Stimulated activated CD8-positive, alpha-beta memory T cell treated with anti-CD3 and anti-CD28 coated beads, Interleukin-2, amount 100 ng/mL, for 1 hour (primary cell): ENCODE measurements around the gene PDLIM1.

ENCODE experiments used
- DNase-seq, 2 donors: peaks; one replicate each; pipeline ENCODE4 v3.0.0-alpha.2; 2020; ENCODE audit warnings: low read depth in 2 of 2

PDLIM1 gene

DNA sequence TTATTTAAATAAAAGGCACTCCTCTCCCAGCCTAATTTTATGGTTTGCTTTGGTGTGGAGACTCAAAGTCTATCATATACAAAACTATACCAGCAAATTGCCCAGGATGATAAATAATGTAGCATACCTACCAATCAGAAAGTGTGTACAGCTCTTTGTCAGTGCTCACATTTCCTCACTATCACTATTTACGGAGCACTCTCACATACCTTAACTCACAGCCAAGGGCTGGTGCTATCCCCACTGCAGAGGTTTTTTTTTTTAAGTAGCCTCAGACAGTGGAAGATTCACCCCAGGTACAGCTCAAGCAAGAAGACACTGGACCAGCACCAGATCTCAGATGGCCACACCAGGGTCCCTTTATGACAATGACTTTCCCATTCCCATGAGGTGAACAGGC, 2.5 kb downstream of the PDLIM1 start:
- no peak for DNase-seq

DNA sequence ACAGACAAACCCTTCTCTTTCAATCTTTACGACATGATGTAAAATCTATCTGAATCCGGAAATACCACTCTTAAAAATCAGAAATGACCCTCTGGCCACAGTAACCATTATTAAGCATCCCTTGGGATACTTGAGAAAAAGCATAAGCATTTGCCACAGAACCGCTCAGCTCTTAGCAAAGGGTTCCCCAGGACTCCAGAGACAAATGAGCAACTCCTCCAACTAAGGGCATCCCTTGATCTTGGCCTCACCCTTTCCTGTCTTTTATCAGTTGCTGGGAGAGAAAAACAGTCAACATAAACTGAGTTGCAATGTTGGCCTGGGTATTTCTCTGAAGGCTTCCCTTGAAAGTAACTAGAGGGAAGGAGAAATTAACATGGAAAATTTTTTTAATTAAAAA, 3.5 kb downstream of the PDLIM1 start:
- DNase-seq = no peak

DNA sequence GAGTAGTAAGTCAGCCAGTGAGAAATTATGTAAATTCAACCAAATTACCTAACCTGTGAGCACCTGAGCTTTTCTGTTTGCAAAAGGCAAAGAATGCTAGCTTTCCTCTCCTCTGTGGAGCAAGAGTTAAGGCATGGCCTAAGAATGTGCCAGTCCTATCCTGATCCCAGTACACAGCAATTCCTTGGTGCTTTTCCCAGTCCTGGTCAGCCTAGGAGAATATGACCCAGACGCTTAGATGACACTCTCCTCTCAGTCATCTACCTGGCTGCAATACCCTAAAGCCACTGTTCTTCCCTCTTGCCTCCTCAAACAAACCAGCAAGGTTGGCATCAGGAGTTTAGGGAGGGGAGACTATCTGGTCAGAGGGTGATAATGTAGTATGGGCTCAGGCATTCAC, 4.1 kb downstream of the PDLIM1 start:
- no peak for DNase-seq

DNA sequence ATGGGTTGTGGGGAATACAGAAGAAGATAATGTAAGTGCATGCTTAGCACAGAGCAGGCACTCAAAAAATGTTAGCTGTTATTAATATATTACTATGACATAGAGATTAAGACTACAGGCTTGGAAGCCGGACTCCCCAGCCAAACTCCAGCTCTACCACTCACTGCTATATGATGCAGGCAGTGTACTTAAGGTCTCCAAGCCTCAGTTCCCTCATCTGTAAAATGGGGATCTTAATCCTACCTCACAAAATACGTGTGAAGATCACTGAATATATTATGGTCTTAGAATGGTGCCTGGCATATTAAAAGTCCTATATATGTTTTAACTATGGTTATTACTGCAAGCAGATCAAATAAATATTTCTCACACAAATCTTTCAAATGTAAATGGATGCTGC, 5.2 kb downstream of the PDLIM1 start:
- no peak for DNase-seq

DNA sequence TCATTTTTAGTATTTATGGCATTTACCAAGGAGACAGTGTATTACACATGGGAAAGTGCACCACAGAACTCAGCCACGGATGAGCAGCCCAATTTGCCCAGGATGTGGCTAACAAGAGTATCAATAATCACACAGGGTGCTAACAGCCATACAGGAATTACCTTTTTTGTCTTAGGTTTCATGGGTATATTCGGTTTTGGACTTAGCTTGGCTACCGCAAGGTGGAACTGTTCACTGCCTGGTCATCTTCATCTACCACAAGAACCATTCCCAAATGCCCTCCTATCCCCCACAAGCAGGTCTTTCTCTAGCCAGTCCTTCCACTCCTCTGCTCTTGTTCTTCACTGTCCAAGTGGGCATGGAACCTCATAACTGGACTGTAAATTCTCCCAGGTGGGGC, 6.0 kb downstream of the PDLIM1 start:
- no peak for DNase-seq

DNA sequence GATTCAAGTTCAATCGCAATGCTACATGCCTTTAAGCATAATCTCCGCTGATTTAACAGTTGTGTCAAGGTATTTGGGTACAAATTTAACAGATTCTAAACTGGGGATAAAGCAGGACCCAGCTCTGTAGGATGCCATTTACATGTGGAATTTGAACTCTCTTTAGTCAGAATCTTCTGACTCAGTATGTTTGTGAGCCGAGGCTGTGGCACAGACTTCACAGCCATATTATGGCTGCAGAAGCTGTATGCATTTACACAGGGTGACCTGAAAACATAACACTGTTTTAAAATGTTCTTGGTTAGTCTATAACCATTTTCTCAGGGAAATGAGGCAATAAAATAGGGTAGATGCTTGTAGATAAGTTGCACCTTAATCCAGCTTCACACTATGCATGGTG, 8.7 kb downstream of the PDLIM1 start:
- no peak for DNase-seq

DNA sequence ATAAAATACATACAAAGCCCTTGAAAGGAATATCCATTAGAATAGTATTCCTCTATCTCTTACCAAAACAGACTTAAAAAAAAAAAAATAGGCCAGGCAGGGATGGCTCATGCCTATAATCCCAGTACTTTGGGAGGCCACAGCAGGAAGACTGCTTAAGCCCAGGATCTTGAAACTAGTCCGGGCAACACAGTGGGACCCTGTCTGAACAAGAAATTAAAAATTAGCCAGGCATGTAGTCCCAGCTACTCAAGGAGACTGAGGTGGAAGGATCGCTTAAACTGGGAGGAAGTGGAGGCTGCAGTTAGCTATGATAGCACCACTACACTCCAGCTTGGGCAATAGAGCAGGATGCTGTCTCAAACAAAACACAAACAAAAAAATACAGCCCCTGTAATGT, 9.6 kb downstream of the PDLIM1 start:
- no peak for DNase-seq

DNA sequence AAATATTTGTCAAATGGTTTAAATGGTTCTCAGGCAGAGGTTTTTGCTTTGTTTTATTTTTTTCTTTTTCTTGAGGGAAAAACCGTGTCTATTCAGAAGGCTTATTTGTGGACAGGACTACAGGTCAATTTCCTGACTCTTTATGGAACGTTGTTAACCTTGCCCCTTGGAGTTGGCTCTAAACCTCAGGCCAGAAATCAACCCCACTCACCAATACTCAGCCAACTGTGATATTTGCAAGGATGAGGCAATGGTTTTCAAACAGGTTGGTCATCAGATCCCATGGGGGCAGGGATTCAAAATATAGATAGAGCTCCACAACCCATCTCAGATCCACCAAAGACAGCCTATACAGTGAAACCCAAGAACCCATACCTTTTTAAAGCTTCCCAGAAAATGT, 10.2 kb downstream of the PDLIM1 start:
- no peak for DNase-seq

DNA sequence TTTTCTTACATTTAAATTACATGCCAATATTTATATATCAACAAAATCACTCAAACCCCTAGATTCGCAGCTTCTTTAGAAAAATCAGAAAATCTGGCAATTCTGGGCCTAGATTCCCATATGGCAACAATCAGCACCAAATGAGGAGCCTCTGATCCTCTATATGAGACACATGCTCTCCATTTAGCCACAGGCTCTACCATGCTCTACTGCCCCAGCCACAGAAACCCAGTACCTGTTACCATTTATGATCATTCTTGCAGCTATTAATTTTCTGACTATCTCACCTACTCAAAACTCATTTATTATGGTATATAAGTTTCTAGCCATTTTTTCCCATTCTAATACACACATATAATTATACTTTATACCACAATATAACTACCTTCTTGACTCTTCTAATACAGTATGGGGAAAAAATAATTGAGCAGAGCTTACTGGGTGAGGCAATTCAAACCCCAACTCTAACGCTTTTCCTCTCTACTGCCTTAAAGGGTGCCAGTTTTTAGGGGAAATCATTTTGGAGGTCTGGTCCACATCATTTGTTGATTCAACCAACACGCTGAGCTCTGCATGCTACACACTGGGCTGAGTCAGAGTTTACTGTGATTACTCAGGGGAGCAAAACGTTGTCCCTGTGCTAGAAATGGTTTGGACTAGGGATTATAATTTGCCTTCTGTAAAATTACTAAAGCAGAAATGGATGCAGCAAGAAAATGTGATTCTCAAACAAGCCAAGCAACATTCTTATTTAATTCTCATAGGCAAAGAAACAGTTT, 11.6 kb downstream of the PDLIM1 start:
- no peak for DNase-seq

DNA sequence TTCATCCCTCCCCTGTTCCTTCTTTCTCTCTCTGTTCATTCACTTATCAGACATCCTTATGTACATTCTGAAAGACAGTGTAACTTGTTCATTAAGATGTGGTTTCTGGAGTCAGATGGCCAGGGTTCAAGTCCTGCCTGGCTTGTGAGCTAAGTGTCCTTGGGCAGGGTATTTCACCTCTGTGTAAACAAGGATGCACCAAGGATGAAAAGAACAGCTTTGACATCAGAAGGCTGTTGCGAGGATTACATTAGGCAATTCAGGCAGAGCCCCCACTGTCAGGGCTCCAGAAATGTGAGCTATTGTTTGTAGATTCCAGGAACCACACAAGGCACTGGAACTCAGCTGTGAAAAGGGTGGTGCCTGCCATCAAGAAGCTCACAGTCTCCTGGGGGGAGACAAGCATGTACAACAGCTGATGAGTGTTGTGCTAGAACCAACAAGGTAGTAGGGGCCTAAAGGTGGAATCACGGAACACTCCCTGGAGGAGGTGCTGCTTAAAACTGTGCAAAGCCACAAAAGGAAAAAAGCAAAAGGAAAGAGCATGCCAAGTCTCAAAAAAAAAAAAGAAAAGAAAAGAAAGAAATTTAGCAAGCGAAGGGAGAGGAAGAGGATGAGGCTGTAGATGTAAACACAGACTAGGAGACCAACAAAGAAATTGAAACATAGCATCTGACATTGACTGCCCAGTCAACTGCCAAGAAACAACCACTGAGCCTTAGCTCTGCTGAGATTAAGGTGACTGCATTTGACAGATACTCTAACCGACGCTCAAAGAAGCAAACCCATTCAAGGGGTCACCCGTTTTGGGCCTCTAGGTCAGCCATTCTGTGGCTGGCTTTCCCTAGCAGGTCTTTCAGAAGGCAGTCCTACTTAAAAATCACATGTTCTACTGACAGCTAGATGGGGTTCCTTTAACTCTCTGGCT, 12.5 kb downstream of the PDLIM1 start:
- DNase-seq = no peak

DNA sequence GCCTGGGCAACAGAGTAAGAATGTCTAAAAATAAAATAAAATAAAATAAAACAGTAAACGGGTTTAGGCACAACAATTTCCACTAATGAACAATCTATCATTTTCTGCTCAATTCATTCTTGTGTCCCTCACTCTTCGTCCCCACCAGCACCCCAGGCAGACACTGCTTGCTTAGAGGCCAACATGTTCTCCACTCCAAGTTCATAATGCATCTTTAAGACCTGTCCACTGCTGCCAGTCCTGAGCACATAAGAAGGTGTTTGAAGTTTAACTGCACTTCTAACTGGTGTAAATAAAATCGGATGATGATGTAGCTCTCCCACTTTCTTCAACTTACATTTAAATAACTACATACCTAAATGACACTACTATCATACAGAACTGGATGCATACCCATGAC, 13.2 kb downstream of the PDLIM1 start:
- DNase-seq = no peak

DNA sequence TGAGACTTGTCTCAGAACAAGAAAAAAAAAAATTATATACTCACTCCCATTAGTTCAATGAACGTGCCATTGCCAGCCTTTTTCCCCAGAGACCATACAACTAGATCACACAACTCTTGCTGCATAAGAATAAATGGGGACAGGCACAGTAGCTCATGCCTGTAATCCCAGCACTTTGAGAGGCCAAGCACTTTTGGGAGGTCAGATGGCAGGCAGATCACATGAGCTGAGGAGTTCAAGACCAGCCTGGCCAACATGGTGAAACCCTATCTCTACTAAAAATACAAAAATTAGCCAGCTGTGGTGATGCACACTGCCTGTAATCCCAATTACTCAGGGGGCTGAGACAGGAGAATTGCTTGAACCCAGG, 13.6 kb downstream of the PDLIM1 start:
- DNase-seq = no peak

DNA sequence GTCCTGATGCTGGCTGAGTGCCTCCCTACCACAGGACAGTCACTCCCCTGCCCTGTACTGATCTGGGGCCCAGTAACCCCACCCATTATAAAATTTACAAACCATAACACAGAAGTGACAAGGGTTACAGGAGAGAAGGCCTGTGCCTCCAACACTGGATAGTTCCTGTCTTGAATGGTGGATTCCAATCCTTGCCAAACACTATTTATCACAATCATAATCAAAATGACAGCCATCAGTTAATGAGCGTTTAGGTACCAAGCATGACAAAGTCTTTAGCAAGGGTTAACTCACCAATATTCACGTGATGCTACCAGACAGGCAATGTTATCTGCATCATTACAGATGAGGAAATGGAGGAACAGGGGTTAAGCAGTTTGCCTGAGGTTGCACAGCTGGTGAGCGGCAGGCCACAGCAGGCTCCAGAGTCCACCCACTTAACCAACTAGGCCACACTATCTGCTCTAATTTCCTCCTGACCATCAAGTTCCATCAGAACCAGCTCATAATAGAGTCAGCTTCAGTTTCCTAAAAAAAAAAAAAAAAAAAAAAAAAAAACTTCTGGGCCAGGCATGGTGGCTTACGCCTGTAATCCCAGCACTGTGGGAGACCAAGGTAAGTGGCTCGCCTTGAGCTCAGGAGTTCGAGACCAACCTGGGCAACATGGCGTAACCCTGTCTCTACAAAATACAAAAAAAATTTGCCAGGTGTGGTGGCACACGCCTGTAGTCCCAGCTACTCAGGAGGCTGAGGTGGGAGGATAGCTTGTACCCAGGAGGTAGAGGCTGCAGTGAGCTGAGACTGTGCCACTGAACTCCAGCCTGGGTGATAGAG, 14.2 kb downstream of the PDLIM1 start:
- no peak for DNase-seq

DNA sequence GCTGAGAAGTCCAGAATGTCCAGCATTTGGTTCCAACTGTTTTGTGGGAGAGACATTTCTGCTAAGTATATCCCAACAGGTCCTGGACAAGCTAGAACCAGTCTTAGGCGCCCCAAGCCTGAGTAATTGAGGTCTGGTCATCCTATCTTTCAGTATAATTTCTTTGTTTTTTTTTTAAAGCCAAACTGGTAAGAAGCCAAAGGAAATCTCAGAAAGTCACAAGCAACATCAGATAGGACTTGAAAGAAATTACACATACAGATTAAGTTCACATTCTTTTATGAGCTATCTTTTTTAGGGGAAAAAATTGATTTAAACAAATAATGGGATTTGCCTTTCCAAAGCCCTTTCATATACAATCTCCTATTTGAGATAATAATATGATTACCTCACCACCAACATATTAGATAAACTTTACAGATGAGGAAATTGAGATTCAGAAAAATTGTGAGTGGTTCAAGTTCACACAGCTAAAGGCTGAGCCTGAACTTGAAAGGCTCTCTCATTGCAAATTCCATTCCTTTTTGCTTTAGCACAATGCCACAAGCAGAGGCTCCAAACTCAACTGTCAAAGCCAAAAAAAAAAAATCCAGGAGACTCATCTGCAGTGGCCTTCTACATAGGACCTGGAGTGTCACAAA, 15.0 kb downstream of the PDLIM1 start:
- DNase-seq = no peak

DNA sequence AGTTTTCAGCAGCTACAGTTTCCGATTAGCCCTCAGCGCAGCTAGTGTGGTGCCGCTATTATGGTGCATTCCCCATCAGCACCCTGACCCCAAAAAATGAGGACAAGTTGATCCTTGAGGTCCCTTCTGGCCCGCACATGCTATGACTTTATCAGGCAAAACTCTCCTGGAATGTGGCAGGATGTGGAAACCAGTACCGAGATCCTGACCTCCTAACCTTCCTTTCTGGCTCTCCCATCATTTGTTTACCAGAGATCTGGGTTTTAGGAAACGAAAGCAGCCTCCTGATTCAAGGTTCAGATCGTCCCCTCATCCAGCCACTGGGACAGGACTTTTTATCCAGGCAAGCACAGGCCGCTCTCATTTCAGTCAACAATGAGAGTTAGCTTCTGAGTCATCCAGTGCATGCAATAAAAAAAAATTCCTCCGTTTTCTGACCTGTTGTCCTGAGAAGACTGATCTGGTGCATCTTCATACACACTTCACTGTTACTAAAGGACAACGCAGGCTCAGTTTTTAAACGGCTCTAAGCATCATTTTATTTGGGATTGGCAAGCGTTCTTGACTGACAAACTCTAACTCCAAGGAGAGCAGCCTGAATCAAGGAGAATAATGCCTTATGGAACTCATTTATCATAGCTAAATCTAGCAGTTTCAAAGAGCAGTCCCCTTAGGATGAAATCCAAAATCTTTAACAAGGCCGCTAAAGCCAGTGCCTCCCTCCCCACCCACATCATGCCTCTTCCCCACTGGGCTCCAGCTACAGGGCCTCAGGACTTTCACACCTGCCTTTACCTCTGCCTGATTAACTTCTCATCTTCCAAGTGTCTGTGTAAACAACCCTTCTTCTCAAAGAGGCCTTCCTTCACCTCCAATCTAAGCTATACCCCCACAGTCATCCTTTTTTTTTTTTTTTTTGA, 17.1 kb downstream of the PDLIM1 start:
- no peak for DNase-seq

DNA sequence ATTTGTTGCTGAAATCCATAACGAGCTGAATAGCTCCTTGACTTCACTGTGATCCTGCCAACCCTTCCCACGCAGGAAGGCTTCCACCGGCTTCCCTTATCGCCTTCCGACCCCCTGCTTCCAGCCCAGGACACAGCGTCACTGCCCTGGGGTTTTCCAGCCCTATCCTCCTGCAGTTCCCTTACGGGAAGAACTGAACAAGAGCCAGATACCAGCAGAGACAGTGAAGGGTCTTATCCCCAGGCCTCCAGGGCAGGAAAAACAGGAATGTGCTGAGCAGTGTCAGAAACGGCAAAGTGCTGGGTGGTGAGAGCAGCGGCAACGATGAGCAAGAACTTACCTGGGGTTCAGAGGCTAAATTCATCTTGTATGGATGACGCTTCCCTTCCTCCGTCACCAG, 22.4 kb downstream of the PDLIM1 start:
- DNase-seq = no peak

DNA sequence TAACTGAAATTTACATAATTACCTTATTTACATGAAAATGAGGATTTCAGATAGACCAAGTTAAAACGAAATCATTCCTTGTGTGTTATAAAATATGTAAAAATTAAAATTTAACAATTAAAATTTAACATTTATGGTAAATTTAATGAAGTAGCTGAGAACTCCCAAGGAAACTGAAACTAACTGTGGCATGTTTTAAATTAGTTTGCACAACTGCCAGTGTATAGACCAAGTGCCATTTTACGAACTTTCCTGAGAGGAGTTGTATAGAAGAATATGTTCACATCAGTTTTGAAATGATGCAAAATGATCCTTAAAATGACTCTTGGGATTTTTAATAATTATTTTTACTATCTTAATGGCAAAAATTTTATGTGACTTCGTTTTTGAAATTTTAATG, 23.6 kb downstream of the PDLIM1 start:
- no peak for DNase-seq

DNA sequence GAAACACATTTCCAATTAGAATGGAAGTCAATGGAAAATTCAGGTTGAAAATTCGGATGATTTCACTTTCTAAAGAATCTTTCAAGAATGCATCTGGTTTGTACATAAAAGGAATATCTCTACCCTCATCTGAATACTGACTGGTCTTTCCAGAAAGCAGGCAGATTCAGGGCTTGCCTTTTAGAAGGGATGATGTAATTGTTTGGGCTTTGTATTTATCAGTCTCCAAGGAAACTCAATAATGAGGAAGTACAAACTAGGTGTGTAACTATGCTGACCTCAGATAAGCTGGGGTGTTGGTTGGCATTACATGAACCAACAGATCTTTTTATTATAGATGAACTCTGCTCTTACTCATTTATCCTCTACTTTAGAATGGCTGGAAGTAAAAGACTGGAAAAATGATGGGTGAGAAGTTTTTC, 24.1 kb downstream of the PDLIM1 start:
- DNase-seq = no peak

DNA sequence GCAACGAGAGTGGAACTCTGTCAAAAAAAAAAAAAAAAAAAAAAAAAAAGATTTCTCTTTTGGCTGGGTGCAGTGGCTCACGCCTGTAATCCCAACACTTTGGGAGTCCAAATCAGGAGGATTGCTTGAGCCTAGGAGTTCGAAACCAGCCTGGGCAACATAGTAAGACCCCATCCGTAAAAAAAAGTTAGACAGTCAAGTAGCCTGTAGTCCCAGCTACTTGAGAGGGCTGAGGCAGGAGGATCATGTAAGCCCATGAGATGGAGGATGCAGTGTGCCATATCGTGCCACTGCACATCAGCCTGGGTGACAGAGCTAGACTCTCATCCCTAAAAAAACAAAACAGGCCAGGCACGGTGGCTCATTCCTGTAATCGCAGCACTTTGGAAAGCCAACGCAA, 25.2 kb downstream of the PDLIM1 start:
- no peak for DNase-seq

DNA sequence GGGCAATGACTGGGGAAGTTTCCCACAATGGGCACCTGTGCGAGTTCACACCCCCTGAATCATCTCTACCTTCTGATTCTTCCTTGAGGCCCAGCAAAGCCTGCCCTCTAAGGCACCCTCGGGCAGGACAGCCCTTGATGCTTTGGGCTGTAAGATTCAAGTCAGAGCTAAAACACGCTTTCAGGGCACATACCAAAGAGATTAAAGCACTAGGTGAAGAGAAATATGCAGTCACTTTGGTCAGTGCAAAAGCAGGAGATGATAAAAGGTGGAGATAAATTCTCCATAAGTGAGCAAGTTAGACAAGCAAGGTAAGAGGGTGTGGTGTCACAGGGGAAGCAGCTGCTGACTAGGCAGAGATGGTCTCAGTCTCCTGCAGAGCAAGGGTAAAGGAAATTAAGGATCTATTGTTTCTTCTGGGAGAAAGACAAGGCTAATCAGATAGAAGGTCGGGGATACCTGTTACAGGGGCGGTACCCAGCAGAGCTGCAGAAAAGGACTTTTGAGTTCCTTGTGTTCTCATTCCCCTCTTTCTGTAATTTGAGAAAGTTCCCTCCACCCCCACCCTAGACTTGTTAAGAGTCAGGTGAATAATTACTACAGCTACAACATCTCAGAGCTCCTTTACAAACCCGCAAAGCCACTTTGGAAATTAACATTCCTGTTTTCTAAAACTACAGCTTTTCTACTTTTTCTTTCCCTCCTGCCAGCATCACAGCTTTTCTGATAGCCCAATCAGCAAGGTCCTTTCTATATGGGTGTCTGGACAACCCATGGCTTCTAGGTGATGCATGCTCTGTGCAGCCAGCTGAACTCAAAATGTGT, 26.4 kb downstream of the PDLIM1 start:
- no peak for DNase-seq
